WI38 (cell line): ENCODE measurements around the gene IKBKE.

ENCODE experiments used
- H3K4me3 ChIP-seq: 2 replicates; pipeline ENCODE4 v1.5.1; 2011; ENCODE audit warnings: low read depth, mild to moderate bottlenecking, control low read depth, low read length
- CTCF ChIP-seq: IDR thresholded peaks from 2 replicates; pipeline ENCODE4 v1.5.1; 2012; ENCODE audit warnings: low read depth, mild to moderate bottlenecking, control low read depth, low read length

IKBKE gene

GRCh38 chr1:206521694-206522402 lies 51.6 kb downstream of the IKBKE start:
- TF ChIP-seq CTCF, result no peak
- H3K4me3 ChIP-seq, result no peak overlapping the region

- no peak for TF ChIP-seq CTCF
- no peak overlapping the region for H3K4me3 ChIP-seq
Measured at GRCh38 chr1:206524739-206525364, 54.6 kb downstream of the IKBKE start.

GRCh38 chr1:206526064-206526911 lies 56.0 kb downstream of the IKBKE start:
- no peak overlapping the region for H3K4me3 ChIP-seq
- TF ChIP-seq CTCF, result no peak

- H3K4me3 ChIP-seq, result no peak overlapping the region
- no peak for TF ChIP-seq CTCF
Measured at GRCh38 chr1:206529425-206529824, 59.1 kb downstream of the IKBKE start.

- H3K4me3 ChIP-seq, result no peak overlapping the region
- no peak for TF ChIP-seq CTCF
Measured at GRCh38 chr1:206532368-206532767, 62.1 kb downstream of the IKBKE start.

GRCh38 chr1:206534552-206534951 lies 64.3 kb downstream of the IKBKE start:
- no peak for TF ChIP-seq CTCF

GRCh38 chr1:206535853-206536188 lies 65.5 kb downstream of the IKBKE start:
- TF ChIP-seq CTCF, result no peak

More at GRCh38 chr1:206534552-206534951, 64.3 kb downstream of the IKBKE start:
- H3K4me3 ChIP-seq, result no peak overlapping the region

More at GRCh38 chr1:206535853-206536188, 65.5 kb downstream of the IKBKE start:
- H3K4me3 ChIP-seq, result no peak overlapping the region
